Hepatic stellate cell (primary cell): ENCODE results near the gene LDLRAD4.

Experiments used
- DNase-seq: peaks from one replicate; pipeline ENCODE4 v3.0.0; 2011; ENCODE audit warnings: low spot score

Gene LDLRAD4

GRCh38 chr18:13229001-13229671 is 10.6 kb downstream of the LDLRAD4 start:
- no peak for DNase-seq

- no peak for DNase-seq
These were observed 12.6 kb downstream of the LDLRAD4 start for GRCh38 chr18:13231151-13231550.

DNA sequence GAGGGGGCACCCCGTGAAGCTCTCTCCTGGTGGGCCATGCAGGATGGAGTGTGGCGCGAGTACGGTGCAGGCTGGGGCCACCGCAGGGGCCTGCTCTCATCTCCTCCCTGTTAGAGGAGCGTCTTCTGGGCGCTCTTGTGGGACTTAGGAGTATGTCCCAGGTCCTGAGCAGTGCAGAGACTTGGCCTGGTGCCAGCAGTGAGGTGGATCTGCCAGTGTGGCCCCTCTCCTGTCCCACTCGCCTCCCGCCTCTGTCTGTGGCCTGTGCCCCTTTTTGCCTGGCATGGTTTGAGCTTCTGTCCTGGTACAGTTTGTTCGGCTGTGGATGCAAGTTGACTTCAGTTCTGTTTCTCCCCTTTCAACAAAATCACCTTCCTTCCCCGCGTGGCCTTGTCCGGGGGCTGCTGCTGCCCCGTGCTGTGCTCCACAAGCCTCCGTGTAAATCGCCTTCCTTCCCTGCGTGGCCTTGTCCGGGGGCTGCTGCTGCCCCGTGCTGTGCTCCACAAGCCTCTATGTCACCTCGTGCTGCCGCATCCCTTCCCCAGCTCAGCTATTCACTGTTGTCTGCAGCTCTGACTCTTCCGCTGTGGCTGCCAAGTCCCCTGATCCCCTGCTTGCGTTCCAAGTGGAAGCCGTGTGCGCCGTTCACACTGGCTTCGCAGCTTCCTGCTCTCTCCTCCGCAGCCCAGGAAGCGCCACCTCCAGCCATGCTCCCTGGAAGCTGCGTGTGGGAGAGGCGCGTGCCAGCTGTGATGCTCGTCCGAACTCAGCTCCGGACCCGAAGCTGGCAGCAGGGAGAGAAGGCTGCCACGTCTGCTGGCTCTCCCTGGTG is 13.7 kb downstream of the LDLRAD4 start:
- DNase-seq = no peak

DNA sequence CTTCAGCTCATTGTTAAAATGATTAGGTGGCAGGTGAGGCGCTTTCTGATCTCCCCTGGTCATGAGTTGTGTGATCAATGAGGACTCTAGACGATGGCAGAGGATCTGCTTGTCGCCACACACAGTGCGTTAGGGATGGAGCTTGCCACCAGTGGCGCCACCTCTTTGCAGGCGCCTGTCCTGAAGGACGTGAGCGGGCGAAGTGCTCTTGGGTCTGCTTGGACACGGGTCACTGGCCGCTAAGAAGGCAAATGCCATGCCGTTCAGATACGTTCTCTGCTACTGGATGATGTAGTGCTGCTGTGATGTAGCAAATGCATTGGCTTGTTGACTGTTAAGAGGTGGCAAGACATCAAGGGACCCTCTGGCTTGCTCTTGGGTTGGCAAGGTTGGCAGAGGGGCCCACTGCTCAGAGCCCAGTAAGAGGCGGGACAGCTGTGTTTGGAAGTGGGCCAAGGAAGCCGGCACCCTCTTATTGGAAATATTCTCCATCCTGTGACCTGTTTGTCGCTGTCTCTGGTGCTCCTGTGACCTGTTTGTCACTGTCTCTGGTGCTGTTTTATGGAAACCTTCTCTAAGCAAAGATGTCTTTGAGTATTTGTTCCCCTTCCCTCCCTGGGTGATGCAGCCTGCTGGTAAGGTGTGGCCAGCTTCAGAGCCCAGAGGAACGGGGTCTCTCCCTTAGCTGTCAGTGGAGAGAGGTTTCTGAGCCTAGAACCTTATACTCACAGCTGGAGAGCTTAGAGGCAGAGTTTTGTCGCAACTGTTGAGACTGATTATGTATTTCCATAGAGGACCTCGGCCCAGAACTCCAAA is 14.6 kb downstream of the LDLRAD4 start:
- no peak for DNase-seq

DNA sequence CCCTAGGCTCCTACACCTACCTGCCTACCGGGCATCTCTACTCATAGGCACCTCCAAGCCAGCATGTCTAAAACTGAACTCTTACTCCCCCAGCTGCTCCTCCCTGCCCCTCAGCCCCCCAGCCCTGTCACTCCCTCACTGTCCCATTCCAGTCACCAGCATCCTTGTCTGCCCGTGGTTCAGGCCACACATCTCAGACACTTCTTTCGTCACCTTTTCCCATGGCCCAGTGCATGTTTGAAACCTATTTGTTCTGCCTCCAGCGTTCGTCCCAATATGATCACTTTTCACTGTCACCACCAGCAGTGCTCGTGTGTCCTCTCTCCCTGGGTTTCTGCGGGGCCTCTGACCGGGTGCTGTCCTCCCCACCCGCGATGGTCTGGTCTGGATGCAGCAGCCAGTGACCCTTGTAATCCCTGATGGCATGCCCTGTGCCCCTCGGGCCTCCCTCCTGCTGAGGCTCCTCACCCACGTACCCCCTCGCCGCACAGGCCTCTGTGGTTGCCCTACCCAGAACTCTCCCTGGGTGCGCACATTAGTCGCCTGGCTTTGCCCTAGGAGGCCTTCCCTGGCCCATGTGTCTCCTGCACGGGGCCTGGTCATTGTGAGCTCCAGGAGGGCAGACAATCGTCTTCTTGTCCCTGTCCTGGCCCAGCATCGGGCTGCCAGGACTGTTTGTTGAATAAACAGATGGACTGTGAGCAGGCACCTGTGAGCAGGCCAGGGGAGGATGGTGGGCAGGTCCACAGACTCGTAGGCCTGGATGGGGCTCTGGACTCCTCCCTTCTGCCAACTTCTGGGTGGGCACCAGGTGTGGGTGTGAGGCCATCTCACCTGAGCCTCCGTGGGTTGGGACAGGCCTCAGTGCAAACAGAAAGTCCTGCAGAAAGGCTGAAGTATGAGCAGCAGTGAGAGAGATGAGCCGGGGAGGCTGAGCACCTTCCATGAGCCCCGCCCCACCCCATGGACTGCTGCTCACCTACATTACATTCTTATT is 15.5 kb downstream of the LDLRAD4 start:
- no peak for DNase-seq

- DNase-seq = no peak
These were observed 16.9 kb downstream of the LDLRAD4 start for GRCh38 chr18:13235421-13235831.

DNA sequence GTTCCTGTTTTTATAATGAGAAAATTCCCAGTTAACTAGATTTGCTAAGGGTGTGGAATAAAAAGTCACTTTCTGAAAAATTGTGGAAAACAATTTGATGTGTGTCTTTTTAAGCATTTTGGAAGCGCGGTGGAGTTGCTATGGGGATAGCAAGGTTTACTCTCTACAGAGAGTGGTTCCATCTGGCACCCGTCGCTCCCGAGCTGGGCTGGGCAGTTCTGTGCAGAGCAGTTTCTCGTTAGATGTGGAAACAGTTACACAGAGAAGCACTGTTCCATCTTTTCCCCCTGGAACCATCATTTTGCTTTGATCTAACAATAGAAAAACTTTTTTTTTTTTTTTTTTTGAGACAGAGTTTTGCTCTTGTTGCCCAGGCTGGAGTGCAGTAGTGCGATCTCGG is 17.4 kb downstream of the LDLRAD4 start:
- no peak for DNase-seq

- no peak for DNase-seq
These were observed 17.9 kb downstream of the LDLRAD4 start for GRCh38 chr18:13236411-13236810.

DNA sequence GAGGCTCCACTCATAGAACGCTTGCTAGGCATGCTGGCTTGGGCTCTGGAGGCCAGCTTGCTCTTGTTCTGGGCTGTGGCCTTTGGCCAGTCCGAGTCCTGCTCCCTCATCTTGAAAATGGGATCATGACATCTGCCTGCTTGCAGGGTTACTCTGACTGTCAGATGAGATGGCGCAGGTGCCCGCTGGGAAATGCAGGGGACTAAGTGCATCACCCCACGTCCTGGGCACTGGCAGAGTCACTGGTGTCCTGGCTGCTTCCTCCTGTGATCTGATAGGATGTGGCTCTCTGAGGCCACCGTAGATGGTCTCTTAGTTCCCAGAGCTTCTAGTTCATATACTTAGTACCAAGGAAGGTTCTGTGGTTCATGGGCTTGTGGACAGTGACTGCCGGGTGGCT is 18.5 kb downstream of the LDLRAD4 start:
- DNase-seq = no peak

GRCh38 chr18:13237641-13238040 is 19.1 kb downstream of the LDLRAD4 start:
- DNase-seq = no peak

GRCh38 chr18:13239171-13239956 is 20.8 kb downstream of the LDLRAD4 start:
- DNase-seq = no peak

GRCh38 chr18:13240060-13240725 is 21.6 kb downstream of the LDLRAD4 start:
- no peak for DNase-seq

DNA sequence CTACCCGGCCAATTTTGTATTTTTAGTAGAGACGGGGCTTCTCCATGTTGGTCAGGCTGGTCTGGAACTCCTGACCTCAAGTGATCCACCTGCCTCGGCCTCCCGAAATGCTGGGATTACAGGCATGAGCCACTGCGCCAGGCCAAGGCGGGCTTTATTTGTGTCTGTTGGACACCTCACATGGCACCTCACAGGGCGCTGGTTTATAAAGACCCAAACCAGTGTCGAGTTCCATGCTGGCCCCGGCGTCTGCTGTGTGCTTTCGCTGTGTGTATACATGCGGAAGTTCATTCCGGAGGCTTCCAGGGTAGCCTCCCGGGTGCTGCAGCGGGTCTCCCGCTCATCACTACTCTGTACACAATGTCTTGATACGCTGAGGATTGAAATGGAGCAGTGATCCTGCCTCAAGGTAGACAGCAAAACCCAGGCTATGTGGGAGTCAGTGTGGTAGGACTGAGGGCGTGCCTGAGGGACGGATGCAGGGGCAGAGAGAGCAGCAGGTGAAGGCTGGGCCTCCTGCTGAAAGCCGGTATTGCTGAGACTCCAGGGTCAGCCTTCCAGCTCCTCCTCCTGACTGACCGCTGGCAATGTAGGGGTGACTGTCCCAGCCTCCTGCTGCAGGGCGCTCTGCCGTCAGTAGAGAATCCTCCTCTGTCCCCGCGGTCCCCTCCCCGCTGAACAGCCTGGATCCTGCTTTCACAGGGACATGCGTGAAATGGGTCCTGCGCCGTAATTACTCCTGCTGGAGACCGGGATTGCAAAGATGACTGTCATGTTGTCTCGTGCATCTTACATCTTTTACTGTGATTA is 22.7 kb downstream of the LDLRAD4 start:
- DNase-seq = no peak

- no peak for DNase-seq
These were observed 23.3 kb downstream of the LDLRAD4 start for GRCh38 chr18:13241893-13242175.

- no peak for DNase-seq
These were observed 24.2 kb downstream of the LDLRAD4 start for GRCh38 chr18:13242797-13243196.

DNA sequence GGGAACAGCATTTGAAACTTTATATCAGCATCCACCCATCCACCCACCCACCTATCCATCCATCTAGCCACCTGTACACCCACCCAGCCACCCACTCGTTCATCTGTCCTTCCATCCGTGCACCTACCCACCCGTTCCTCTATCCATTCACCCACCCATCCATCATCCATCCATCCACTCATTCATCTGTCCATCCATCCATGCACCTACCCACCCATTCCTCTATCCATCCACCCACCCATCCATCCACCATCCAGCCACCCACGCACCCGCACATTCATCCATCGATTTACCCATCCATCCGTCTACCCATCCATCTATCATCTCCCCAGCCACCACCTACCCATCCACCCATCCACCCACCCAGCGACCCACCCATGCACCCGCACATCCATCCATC is 24.8 kb downstream of the LDLRAD4 start:
- no peak for DNase-seq

- DNase-seq = no peak
These were observed 25.6 kb downstream of the LDLRAD4 start for GRCh38 chr18:13244135-13244534.

- no peak for DNase-seq
These were observed 27.0 kb downstream of the LDLRAD4 start for GRCh38 chr18:13245481-13246000.

GRCh38 chr18:13246121-13246520 is 27.6 kb downstream of the LDLRAD4 start:
- no peak for DNase-seq
